SK-N-MC (cell line): ENCODE results near the gene PCBP3.

Experiments
- EZH2 ChIP-seq: fragments of 200-600 bp; sonication (generic); IDR thresholded peaks from one replicate; pipeline ENCODE4 v1.6.1; 2017; ENCODE audit warnings: antibody characterized with exemption
- FOXP2 ChIP-seq: optimal IDR thresholded peaks from 2 replicates; pipeline ENCODE3; 2011; ENCODE audit warnings: mild to moderate bottlenecking, moderate library complexity; ENCODE audit not compliant: insufficient read depth; ENCODE audit errors: extremely low read length, control extremely low read depth
- POLR2AphosphoS5 ChIP-seq: IDR thresholded peaks from 2 replicates; pipeline ENCODE4 v1.6.1; 2012; ENCODE audit warnings: mild to moderate bottlenecking, low read depth, low read length, borderline replicate concordance

DNA sequence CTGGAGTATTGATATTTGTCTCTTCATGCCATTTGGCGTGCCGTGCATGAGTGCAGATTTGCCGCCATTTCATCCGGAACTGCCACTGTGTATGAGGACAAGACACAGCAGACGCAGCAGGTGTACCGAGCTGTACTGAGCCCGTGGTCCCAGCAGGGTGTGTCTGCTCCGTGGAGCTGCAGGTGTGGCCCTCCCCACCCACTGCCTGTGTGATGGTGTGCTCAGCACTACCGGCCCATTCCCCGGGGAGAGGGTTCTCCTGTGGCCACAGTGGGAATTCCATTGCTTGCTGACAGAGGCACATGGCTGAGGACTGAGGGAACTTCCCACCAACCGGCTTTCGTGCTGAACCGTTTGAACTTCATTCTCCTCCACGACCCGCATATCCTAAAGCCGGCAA is 303.8 kb downstream of the PCBP3 start:
- TF ChIP-seq POLR2AphosphoS5: no peak
- TF ChIP-seq EZH2: no peak
- no peak for TF ChIP-seq FOXP2
